Liver (tissue), 3 donors: Measurements from ENCODE around the gene VPS37D.
"Not testable (repeated sequence)": the region's sequence is repeated elsewhere in the genome, so short reads cannot be mapped to it uniquely, and the experiment has no call there.

Experiments
- JUND ChIP-seq, 2 donors: IDR thresholded peaks; 2 replicates each; pipeline ENCODE4 v1.6.1; 2016; ENCODE audit warnings: antibody characterized with exemption in 2 of 2
- RAD21 ChIP-seq, 2 donors: IDR thresholded peaks; 2 replicates each; pipeline ENCODE4 v1.6.1; 2016; ENCODE audit warnings: antibody characterized with exemption in 2 of 2, mild to moderate bottlenecking in 2 of 2
- RXRA ChIP-seq, 2 donors: IDR thresholded peaks; 2 replicates each; pipeline ENCODE4 v1.6.1; 2017 to 2018; ENCODE audit warnings: antibody characterized with exemption in 2 of 2, mild to moderate bottlenecking in 1 of 2
- SP1 ChIP-seq: IDR thresholded peaks from 2 replicates; pipeline ENCODE4 v1.6.1; 2018; ENCODE audit warnings: antibody characterized with exemption, mild to moderate bottlenecking
- YY1 ChIP-seq: IDR thresholded peaks from 2 replicates; pipeline ENCODE4 v1.6.1; 2016; ENCODE audit warnings: antibody characterized with exemption, mild to moderate bottlenecking
- TF ChIP-seq, protein P1 (sequence below): fragments of 150-350 bp; IDR thresholded peaks from 2 replicates; pipeline ENCODE4 v1.5.1; 2017; ENCODE audit warnings: improper control_type of control experiment, low read depth, low read length; ENCODE audit not compliant: missing input control
- TF ChIP-seq, protein P2 (sequence below): IDR thresholded peaks from 2 replicates; pipeline ENCODE4 v1.6.1; 2016; ENCODE audit warnings: antibody characterized with exemption
- TF ChIP-seq, protein P3 (sequence below): IDR thresholded peaks from 2 replicates; pipeline ENCODE4 v1.6.1; 2016; ENCODE audit warnings: antibody characterized with exemption
- donor health status: healthy.
- donor health status: healthy.

DNA sequence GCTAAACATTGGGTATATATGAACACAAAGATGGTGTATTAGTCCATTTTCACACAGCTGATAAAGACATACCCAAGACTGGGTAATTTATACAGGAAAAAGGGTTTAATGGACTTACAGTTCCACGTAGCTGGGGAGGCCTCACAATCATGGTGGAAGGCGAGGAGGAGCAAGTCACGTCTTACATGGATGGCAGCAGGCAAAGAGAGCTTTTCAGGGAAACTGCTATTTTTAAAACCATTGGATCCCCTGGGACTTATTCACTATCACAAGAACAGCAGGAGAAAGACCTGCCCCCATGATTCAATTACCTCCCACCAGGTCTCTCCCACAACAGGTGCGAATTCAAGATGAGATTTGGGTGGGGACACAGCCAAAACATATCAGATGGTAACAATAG, 12.3 kb upstream of the VPS37D start:
- TF ChIP-seq, protein P1, sequence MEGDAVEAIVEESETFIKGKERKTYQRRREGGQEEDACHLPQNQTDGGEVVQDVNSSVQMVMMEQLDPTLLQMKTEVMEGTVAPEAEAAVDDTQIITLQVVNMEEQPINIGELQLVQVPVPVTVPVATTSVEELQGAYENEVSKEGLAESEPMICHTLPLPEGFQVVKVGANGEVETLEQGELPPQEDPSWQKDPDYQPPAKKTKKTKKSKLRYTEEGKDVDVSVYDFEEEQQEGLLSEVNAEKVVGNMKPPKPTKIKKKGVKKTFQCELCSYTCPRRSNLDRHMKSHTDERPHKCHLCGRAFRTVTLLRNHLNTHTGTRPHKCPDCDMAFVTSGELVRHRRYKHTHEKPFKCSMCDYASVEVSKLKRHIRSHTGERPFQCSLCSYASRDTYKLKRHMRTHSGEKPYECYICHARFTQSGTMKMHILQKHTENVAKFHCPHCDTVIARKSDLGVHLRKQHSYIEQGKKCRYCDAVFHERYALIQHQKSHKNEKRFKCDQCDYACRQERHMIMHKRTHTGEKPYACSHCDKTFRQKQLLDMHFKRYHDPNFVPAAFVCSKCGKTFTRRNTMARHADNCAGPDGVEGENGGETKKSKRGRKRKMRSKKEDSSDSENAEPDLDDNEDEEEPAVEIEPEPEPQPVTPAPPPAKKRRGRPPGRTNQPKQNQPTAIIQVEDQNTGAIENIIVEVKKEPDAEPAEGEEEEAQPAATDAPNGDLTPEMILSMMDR, result not testable (repeated sequence)
- not testable (repeated sequence) for TF ChIP-seq JUND (IDR thresholded peaks at IDR 0.05); YY1; SP1; RXRA (IDR thresholded peaks at IDR 0.05); RAD21 (IDR thresholded peaks at IDR 0.05)
- TF ChIP-seq, protein P2, sequence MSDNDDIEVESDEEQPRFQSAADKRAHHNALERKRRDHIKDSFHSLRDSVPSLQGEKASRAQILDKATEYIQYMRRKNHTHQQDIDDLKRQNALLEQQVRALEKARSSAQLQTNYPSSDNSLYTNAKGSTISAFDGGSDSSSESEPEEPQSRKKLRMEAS, result not testable (repeated sequence)
- TF ChIP-seq, protein P3, sequence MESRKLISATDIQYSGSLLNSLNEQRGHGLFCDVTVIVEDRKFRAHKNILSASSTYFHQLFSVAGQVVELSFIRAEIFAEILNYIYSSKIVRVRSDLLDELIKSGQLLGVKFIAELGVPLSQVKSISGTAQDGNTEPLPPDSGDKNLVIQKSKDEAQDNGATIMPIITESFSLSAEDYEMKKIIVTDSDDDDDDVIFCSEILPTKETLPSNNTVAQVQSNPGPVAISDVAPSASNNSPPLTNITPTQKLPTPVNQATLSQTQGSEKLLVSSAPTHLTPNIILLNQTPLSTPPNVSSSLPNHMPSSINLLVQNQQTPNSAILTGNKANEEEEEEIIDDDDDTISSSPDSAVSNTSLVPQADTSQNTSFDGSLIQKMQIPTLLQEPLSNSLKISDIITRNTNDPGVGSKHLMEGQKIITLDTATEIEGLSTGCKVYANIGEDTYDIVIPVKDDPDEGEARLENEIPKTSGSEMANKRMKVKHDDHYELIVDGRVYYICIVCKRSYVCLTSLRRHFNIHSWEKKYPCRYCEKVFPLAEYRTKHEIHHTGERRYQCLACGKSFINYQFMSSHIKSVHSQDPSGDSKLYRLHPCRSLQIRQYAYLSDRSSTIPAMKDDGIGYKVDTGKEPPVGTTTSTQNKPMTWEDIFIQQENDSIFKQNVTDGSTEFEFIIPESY, result not testable (repeated sequence)
